B cell (primary cell): ENCODE data around the gene ACAA2. TPM values are rescaled to one million over a fixed set of nuclear protein-coding genes. Genes with fewer than 3 reads are reported as not detected.

Experiments
- ATAC-seq: fragments of 200-7000 bp; cut with Tn5 transposase; one replicate; pipeline ENCODE4 v1.10.0; 2021; ENCODE audit warnings: low read depth, mild to moderate bottlenecking, moderate number of reproducible peaks, moderate library complexity
- CTCF ChIA-PET: fragments of 350-600 bp; sonication (Branson Sonifier 250); formaldehyde crosslinking; loops from one replicate; lab custom pipeline; 2021; ENCODE audit warnings: antibody characterized with exemption, inconsistent platforms; lab: Charles Lee
- POLR2A ChIA-PET: fragments of 350-600 bp; sonication (Branson Sonifier 250); formaldehyde crosslinking; loops from one replicate; lab custom pipeline; 2021; ENCODE audit warnings: antibody characterized with exemption; lab: Charles Lee
- DNase-seq: peaks from one replicate; pipeline ENCODE4 v3.0.0; 2013
- H2AFZ ChIP-seq: 2 replicates; pipeline ENCODE4 v1.6.1; 2012; ENCODE audit warnings: mild to moderate bottlenecking, low read depth, low read length; ENCODE audit not compliant: insufficient read depth, poor library complexity, severe bottlenecking
- H3K27ac ChIP-seq, 2 donors: 1 replicate in 1 of 2; 2 replicates in 1 of 2; pipeline ENCODE4 v1.5.1; 2012 to 2013; ENCODE audit warnings: low read length in 2 of 2, mild to moderate bottlenecking in 2 of 2, moderate library complexity in 1 of 2
- H3K27me3 ChIP-seq, 4 experiments: fragments of 200-600 bp in 1 of 4; sonication (generic) in 1 of 4; replicated peaks in 1 of 4; 1 replicate in 2 of 4; 2 replicates in 2 of 4; pipeline versions ENCODE4 v1.6.1 to v1.7.0; 2013 to 2016; ENCODE audit warnings: low read length in 3 of 4, mild to moderate bottlenecking in 2 of 4, mixed read lengths in 1 of 4, moderate library complexity in 1 of 4; ENCODE audit not compliant: insufficient read depth in 4 of 4, control insufficient read depth in 3 of 4; ENCODE audit errors: control extremely low read depth in 1 of 4
- H3K36me3 ChIP-seq, 2 experiments: replicated peaks in 1 of 2; 1 replicate in 1 of 2; 2 replicates in 1 of 2; pipeline versions ENCODE4 v1.6.1 to v1.7.1; 2013; ENCODE audit warnings: low read length in 1 of 2; ENCODE audit not compliant: insufficient read depth in 2 of 2, control insufficient read depth in 1 of 2; ENCODE audit errors: control extremely low read depth in 1 of 2, extremely low read depth in 1 of 2
- H3K4me1 ChIP-seq, 2 donors: fragments of 200-600 bp in 1 of 2; sonication (generic) in 1 of 2; 1 replicate in 1 of 2; 2 replicates in 1 of 2; pipeline versions ENCODE4 v1.5.1 to v1.6.1; 2013 to 2017; ENCODE audit warnings: low read length in 2 of 2; ENCODE audit not compliant: control insufficient read depth in 2 of 2, insufficient read depth in 2 of 2
- H3K4me2 ChIP-seq: replicated peaks from 2 replicates; pipeline ENCODE3; 2012; ENCODE audit warnings: mild to moderate bottlenecking, low read depth, low read length; ENCODE audit not compliant: poor library complexity, severe bottlenecking
- H3K4me3 ChIP-seq, 5 experiments: fragments of 200-600 bp in 1 of 5; sonication (generic) in 1 of 5; 1 replicate in 3 of 5; 2 replicates in 2 of 5; pipeline versions ENCODE4 v1.5.1 to v1.7.0; 2011 to 2016; ENCODE audit warnings: low read length in 4 of 5, mild to moderate bottlenecking in 4 of 5, low read depth in 2 of 5, control low read depth in 1 of 5, moderate library complexity in 1 of 5; ENCODE audit not compliant: insufficient read depth in 1 of 5; ENCODE audit errors: control extremely low read depth in 1 of 5, extremely low read depth in 1 of 5
- H3K79me2 ChIP-seq: fragments of 200-600 bp; sonication (generic); one replicate; pipeline ENCODE4 v1.6.0; 2016; ENCODE audit warnings: low read length; ENCODE audit not compliant: control insufficient read depth, insufficient read depth
- H3K9ac ChIP-seq: fragments of 200-600 bp; sonication (generic); 2 replicates; pipeline ENCODE4 v1.6.1; 2017; ENCODE audit warnings: mild to moderate bottlenecking, low read length, moderate library complexity
- H3K9me3 ChIP-seq, 3 donors: one replicate each; pipeline versions ENCODE4 v1.6.1 to v1.7.1; 2013; ENCODE audit warnings: low read length in 2 of 3; ENCODE audit not compliant: control insufficient read depth in 2 of 3, insufficient read depth in 1 of 3; ENCODE audit errors: control extremely low read depth in 1 of 3
- H4K20me1 ChIP-seq: 2 replicates; pipeline ENCODE4 v1.6.0; 2012; ENCODE audit warnings: mild to moderate bottlenecking, low read length; ENCODE audit not compliant: insufficient read depth, control insufficient read depth, poor library complexity, severe bottlenecking
- H3K27ac Mint-ChIP-seq: one replicate; pipeline ENCODE4 v1.8.0; 2021; ENCODE audit warnings: mixed read lengths
- H3K27me3 Mint-ChIP-seq: one replicate; pipeline ENCODE4 v1.8.0; 2021; ENCODE audit warnings: mixed read lengths
- H3K4me1 Mint-ChIP-seq: one replicate; pipeline ENCODE4 v1.8.0; 2021; ENCODE audit warnings: mixed read lengths
- H3K4me3 Mint-ChIP-seq: one replicate; pipeline ENCODE4 v1.8.0; 2021; ENCODE audit warnings: mixed read lengths
- H3K9me3 Mint-ChIP-seq: one replicate; pipeline ENCODE4 v1.8.0; 2022; ENCODE audit warnings: mixed read lengths; ENCODE audit not compliant: insufficient read depth
- CTCF ChIP-seq: fragments of 200-600 bp; IDR thresholded peaks from one replicate; pipeline ENCODE4 v1.8.0; 2022; ENCODE audit warnings: antibody characterized with exemption, mild to moderate bottlenecking
- EZH2 ChIP-seq: IDR thresholded peaks from 2 replicates; pipeline ENCODE4 v1.6.1; 2012; ENCODE audit warnings: borderline replicate concordance, low read depth, mild to moderate bottlenecking, moderate library complexity, low read length; ENCODE audit not compliant: insufficient read depth, poor library complexity, severe bottlenecking
- WGBS: methylation state at CpG from one replicate; pipeline ENCODE4 v1.1.5; 2013; ENCODE audit warnings: missing lambda C conversion rate; ENCODE audit not compliant: insufficient coverage; 5-methylcytosine and 5-hydroxymethylcytosine counted together
- intact Hi-C: fragments of 100-400 bp; cut with micrococcal nuclease; formaldehyde crosslinking; loops from one replicate; pipeline ENCODE4 v1.10.0; 2022
- polyA plus RNA-seq: library from polyadenylated mRNA; depleted of rRNA; stranded (reverse); fragments of >200 nt; gene quantifications from 2 replicates; pipeline ENCODE4 v1.2.3, GENCODE V29; 2012
- total RNA-seq, 2 donors: library from RNA; stranded (reverse); fragments of 120-200 nt in 1 of 2; gene quantifications; 1 replicate in 1 of 2; 2 replicates in 1 of 2; pipeline versions ENCODE4 v1.2.3 to v1.2.4, GENCODE V29; 2013 to 2022

The ACAA2 gene
- total and polyA plus RNA-seq, 2 donors (not counting 1 experiment from before 2014, with no cell fraction given) = 10.6 to 25.0 TPM

- 100% methylated on average over 2 of the region's 3 CpGs for WGBS
Observed at GRCh38 chr18:49834258-49834657, 20.9 kb upstream of the ACAA2 start.

GRCh38 chr18:49833814-49834213 lies 20.5 kb upstream of the ACAA2 start:
- Histone ChIP-seq H3K27ac (no peak overlapping the region), H4K20me1 (no peaks in the 10 kb centered on the region), H3K79me2 (no peaks in the 10 kb centered on the region), H3K4me2 (no peak overlapping the region), H3K4me3 (no peak overlapping the region), H2AFZ (no peak overlapping the region), H3K27me3 (no peaks in the 10 kb centered on the region), H3K9me3 (peaks cover 0 to 4% (median 2%) of the 10 kb centered on the region in 3 donors), H3K36me3 (no peaks in the 10 kb centered on the region), H3K9ac (no peak overlapping the region), H3K4me1 (no peaks in the 10 kb centered on the region)
- no peak for DNase-seq
- no peaks in the 10 kb centered on the region for H3K4me1 Mint-ChIP-seq
- H3K9me3 Mint-ChIP-seq = peaks cover 3% of the 10 kb centered on the region
- intact Hi-C loops = no loop called here
- 86% methylated on average over 2 of the region's 4 CpGs for WGBS
- ChIA-PET CTCF (no interaction called here), POLR2A (no interaction called here)
- H3K27ac Mint-ChIP-seq = no peak overlapping the region
- TF ChIP-seq EZH2 = no peak
- TF ChIP-seq CTCF = no peak
- no peak for ATAC-seq
- H3K27me3 Mint-ChIP-seq = peaks cover 3% of the 10 kb centered on the region
- H3K4me3 Mint-ChIP-seq = no peak overlapping the region

More at GRCh38 chr18:49834258-49834657, 20.9 kb upstream of the ACAA2 start:
- ChIA-PET CTCF (no interaction called here), POLR2A (no interaction called here)
- no peak overlapping the region for H3K4me3 ChIP-seq
- no peak overlapping the region for H3K9ac ChIP-seq
- intact Hi-C loops = no loop called here
- no peak overlapping the region for H2AFZ ChIP-seq
- H3K27me3 ChIP-seq = no peaks in the 10 kb centered on the region
- H3K27ac ChIP-seq = no peak overlapping the region
- H3K9me3 ChIP-seq = peaks cover 0 to 4% (median 2%) of the 10 kb centered on the region in 3 donors
- no peaks in the 10 kb centered on the region for H4K20me1 ChIP-seq
- H3K4me1 Mint-ChIP-seq = no peaks in the 10 kb centered on the region
- TF ChIP-seq CTCF = no peak
- TF ChIP-seq EZH2 = no peak
- H3K4me2 ChIP-seq = no peak overlapping the region
- H3K79me2 ChIP-seq = no peaks in the 10 kb centered on the region
- peaks cover 3% of the 10 kb centered on the region for H3K9me3 Mint-ChIP-seq
- H3K27ac Mint-ChIP-seq = no peak overlapping the region
- no peaks in the 10 kb centered on the region for H3K36me3 ChIP-seq
- H3K4me3 Mint-ChIP-seq = no peak overlapping the region
- ATAC-seq (no peak), DNase-seq (no peak)
- H3K4me1 ChIP-seq = no peaks in the 10 kb centered on the region
- H3K27me3 Mint-ChIP-seq = no peaks in the 10 kb centered on the region
